Liver (tissue), 9 donors: ENCODE measurements around the gene YBEY. TPM values are rescaled to one million over a fixed set of nuclear protein-coding genes. Genes with fewer than 3 reads are reported as not detected.

Experiments used
- DNase-seq: peaks from one replicate; pipeline ENCODE4 v3.0.0-alpha.2; 2017; ENCODE audit warnings: low spot score
- H3K27ac ChIP-seq, 2 donors: one replicate each; pipeline ENCODE4 v1.7.0; 2013; ENCODE audit warnings: inconsistent platforms in 2 of 2, low read length in 2 of 2, control low read depth in 1 of 2, low read depth in 1 of 2, mild to moderate bottlenecking in 1 of 2
- H3K27me3 ChIP-seq, 4 donors: one replicate each; pipeline versions ENCODE4 v1.6.1 to v1.7.0; 2013; ENCODE audit warnings: low read length in 3 of 4, inconsistent platforms in 1 of 4, mild to moderate bottlenecking in 1 of 4, moderate library complexity in 1 of 4; ENCODE audit not compliant: control insufficient read depth in 4 of 4, insufficient read depth in 4 of 4
- H3K36me3 ChIP-seq, 4 donors: one replicate each; pipeline versions ENCODE4 v1.6.1 to v1.7.0; 2013; ENCODE audit warnings: low read length in 3 of 4, mild to moderate bottlenecking in 3 of 4, low read depth in 1 of 4, moderate library complexity in 1 of 4; ENCODE audit not compliant: control insufficient read depth in 4 of 4, insufficient read depth in 3 of 4
- H3K4me1 ChIP-seq, 4 donors: one replicate each; pipeline versions ENCODE4 v1.6.1 to v1.7.0; 2013; ENCODE audit warnings: low read length in 3 of 4, mild to moderate bottlenecking in 3 of 4, moderate library complexity in 1 of 4; ENCODE audit not compliant: control insufficient read depth in 4 of 4, insufficient read depth in 4 of 4
- H3K4me3 ChIP-seq, 3 donors: one replicate each; pipeline versions ENCODE4 v1.6.1 to v1.7.0; 2013; ENCODE audit warnings: low read length in 3 of 3, control low read depth in 1 of 3, low read depth in 1 of 3, mild to moderate bottlenecking in 1 of 3
- H3K9ac ChIP-seq, 2 donors: one replicate each; pipeline ENCODE4 v1.7.0; 2013; ENCODE audit warnings: low read length in 2 of 2, mild to moderate bottlenecking in 2 of 2, moderate library complexity in 2 of 2, control low read depth in 1 of 2, low read depth in 1 of 2
- H3K9me3 ChIP-seq, 4 donors: one replicate each; pipeline versions ENCODE4 v1.6.1 to v1.7.0; 2013; ENCODE audit warnings: low read length in 3 of 4; ENCODE audit not compliant: control insufficient read depth in 4 of 4
- EGR1 ChIP-seq, 2 donors: IDR thresholded peaks; 2 replicates each; pipeline ENCODE4 v1.6.1; 2016 to 2018; ENCODE audit warnings: antibody characterized with exemption in 2 of 2, low read depth in 2 of 2
- FOXA1 ChIP-seq: IDR thresholded peaks from 2 replicates; pipeline ENCODE4 v1.6.1; 2016; ENCODE audit warnings: antibody characterized with exemption
- FOXA2 ChIP-seq: IDR thresholded peaks from 2 replicates; pipeline ENCODE4 v1.6.1; 2016; ENCODE audit warnings: antibody characterized with exemption
- GABPA ChIP-seq, 2 donors: IDR thresholded peaks in 1 of 2; conservative IDR thresholded peaks in 1 of 2; 2 replicates each; pipeline ENCODE4 v1.6.1; 2016; ENCODE audit warnings: antibody characterized with exemption in 2 of 2, mild to moderate bottlenecking in 1 of 2, moderate library complexity in 1 of 2
- HNF4A ChIP-seq, 2 donors: conservative IDR thresholded peaks; 2 replicates each; pipeline ENCODE4 v1.6.1; 2016; ENCODE audit warnings: antibody characterized with exemption in 2 of 2, mild to moderate bottlenecking in 2 of 2
- HNF4G ChIP-seq: IDR thresholded peaks from 2 replicates; pipeline ENCODE4 v1.6.1; 2016; ENCODE audit warnings: antibody characterized with exemption
- JUND ChIP-seq, 2 donors: IDR thresholded peaks; 2 replicates each; pipeline ENCODE4 v1.6.1; 2016; ENCODE audit warnings: antibody characterized with exemption in 2 of 2
- NR2F2 ChIP-seq: IDR thresholded peaks from 2 replicates; pipeline ENCODE4 v1.6.1; 2016; ENCODE audit warnings: antibody characterized with exemption
- RAD21 ChIP-seq, 2 donors: IDR thresholded peaks; 2 replicates each; pipeline ENCODE4 v1.6.1; 2016; ENCODE audit warnings: antibody characterized with exemption in 2 of 2, mild to moderate bottlenecking in 2 of 2
- RXRA ChIP-seq, 2 donors: IDR thresholded peaks; 2 replicates each; pipeline ENCODE4 v1.6.1; 2017 to 2018; ENCODE audit warnings: antibody characterized with exemption in 2 of 2, mild to moderate bottlenecking in 1 of 2
- SP1 ChIP-seq: IDR thresholded peaks from 2 replicates; pipeline ENCODE4 v1.6.1; 2018; ENCODE audit warnings: antibody characterized with exemption, mild to moderate bottlenecking
- TAF1 ChIP-seq: conservative IDR thresholded peaks from 2 replicates; pipeline ENCODE4 v1.6.1; 2016; ENCODE audit warnings: antibody characterized with exemption, mild to moderate bottlenecking
- YY1 ChIP-seq: IDR thresholded peaks from 2 replicates; pipeline ENCODE4 v1.6.1; 2016; ENCODE audit warnings: antibody characterized with exemption, mild to moderate bottlenecking
- WGBS: extraction: QIAGEN DNeasy Blood & Tissue Kit; methylation state at CpG from one replicate; pipeline ENCODE4 v1.1.7; 2013; 5-methylcytosine and 5-hydroxymethylcytosine counted together
- polyA plus RNA-seq, 2 donors: library from polyadenylated mRNA; stranded (reverse) in 1 of 2; unstranded in 1 of 2; fragments of 200-250 nt in 1 of 2; fragments of >200 nt in 1 of 2; fragmentation: Nextera tagmentation in 1 of 2; extraction: Ambion mirVana in 1 of 2; gene quantifications; one replicate each; pipeline versions ENCODE4 v1.2.1 to v1.2.3, GENCODE V29; 2013 to 2015
- total RNA-seq, 2 donors: library from RNA; depleted of rRNA; stranded (reverse); fragments of >200 nt; gene quantifications; one replicate each; pipeline ENCODE4 v1.2.3, GENCODE V29; 2014
- TF ChIP-seq, protein P1 (sequence below): IDR thresholded peaks from 2 replicates; pipeline ENCODE4 v1.6.1; 2016; ENCODE audit warnings: antibody characterized with exemption
- TF ChIP-seq, protein P2 (sequence below): IDR thresholded peaks from 2 replicates; pipeline ENCODE4 v1.6.1; 2016; ENCODE audit warnings: antibody characterized with exemption, mild to moderate bottlenecking
- TF ChIP-seq, protein P3 (sequence below): fragments of 150-350 bp; IDR thresholded peaks from 2 replicates; pipeline ENCODE4 v1.5.1; 2017; ENCODE audit warnings: improper control_type of control experiment, low read depth, low read length; ENCODE audit not compliant: missing input control
- TF ChIP-seq, protein P4 (sequence below): IDR thresholded peaks from 2 replicates; pipeline ENCODE4 v1.6.1; 2016; ENCODE audit warnings: antibody characterized with exemption
- TF ChIP-seq, protein P5 (sequence below): IDR thresholded peaks from 2 replicates; pipeline ENCODE4 v1.6.1; 2016; ENCODE audit warnings: antibody characterized with exemption
- donor health status: healthy.
- donor health status: healthy.
- donor health status: healthy.
- donor health status: healthy.
- donor health status: healthy.

YBEY gene
- total and polyA plus RNA-seq, 4 donors = 6.3 to 11.8 (median 10.0) TPM

DNA sequence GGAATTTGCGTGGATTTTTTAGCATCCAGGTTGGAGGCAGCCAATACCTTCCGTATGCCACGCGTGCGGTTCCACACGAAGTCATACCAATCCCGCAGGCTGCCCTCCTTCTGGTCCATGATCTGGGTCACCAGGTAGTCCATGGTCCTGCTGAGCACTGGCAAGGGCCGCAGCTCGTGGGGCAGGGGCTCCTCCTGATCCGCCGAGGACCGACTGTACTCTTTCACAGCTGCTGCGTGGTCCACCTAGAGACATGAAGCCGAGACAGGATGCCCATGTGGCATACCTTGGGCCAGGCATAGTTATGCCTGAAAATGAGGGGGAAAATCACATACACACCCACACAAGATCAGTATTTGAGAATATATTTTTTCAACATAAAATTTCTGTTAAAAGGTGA, 12.8 kb upstream of the YBEY start:
- Histone ChIP-seq H3K9ac (no peak overlapping the region), H3K4me3 (no peak overlapping the region), H3K27ac (no peak overlapping the region), H3K4me1 (no peaks in the 10 kb centered on the region), H3K9me3 (no peaks in the 10 kb centered on the region), H3K36me3 (peaks cover 30 to 91% (median 64%) of the 10 kb centered on the region in 4 donors), H3K27me3 (no peaks in the 10 kb centered on the region)
- WGBS = 97% methylated on average over 14 of the region's 14 CpGs
- DNase-seq = no peak
- TF ChIP-seq JUND (IDR thresholded peaks at IDR 0.05) (no peak), HNF4A (conservative IDR thresholded peaks at IDR 0.05) (no peak), NR2F2 (no peak), FOXA2 (no peak), TAF1 (no peak), FOXA1 (no peak), YY1 (no peak), RAD21 (IDR thresholded peaks at IDR 0.05) (no peak), RXRA (IDR thresholded peaks at IDR 0.05) (no peak), SP1 (no peak), GABPA (IDR thresholded peaks at IDR 0.05 in 1 of 2, conservative IDR thresholded peaks at IDR 0.05 in 1 of 2) (no peak)
- TF ChIP-seq, protein P1, sequence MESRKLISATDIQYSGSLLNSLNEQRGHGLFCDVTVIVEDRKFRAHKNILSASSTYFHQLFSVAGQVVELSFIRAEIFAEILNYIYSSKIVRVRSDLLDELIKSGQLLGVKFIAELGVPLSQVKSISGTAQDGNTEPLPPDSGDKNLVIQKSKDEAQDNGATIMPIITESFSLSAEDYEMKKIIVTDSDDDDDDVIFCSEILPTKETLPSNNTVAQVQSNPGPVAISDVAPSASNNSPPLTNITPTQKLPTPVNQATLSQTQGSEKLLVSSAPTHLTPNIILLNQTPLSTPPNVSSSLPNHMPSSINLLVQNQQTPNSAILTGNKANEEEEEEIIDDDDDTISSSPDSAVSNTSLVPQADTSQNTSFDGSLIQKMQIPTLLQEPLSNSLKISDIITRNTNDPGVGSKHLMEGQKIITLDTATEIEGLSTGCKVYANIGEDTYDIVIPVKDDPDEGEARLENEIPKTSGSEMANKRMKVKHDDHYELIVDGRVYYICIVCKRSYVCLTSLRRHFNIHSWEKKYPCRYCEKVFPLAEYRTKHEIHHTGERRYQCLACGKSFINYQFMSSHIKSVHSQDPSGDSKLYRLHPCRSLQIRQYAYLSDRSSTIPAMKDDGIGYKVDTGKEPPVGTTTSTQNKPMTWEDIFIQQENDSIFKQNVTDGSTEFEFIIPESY = no peak
- TF ChIP-seq, protein P2, sequence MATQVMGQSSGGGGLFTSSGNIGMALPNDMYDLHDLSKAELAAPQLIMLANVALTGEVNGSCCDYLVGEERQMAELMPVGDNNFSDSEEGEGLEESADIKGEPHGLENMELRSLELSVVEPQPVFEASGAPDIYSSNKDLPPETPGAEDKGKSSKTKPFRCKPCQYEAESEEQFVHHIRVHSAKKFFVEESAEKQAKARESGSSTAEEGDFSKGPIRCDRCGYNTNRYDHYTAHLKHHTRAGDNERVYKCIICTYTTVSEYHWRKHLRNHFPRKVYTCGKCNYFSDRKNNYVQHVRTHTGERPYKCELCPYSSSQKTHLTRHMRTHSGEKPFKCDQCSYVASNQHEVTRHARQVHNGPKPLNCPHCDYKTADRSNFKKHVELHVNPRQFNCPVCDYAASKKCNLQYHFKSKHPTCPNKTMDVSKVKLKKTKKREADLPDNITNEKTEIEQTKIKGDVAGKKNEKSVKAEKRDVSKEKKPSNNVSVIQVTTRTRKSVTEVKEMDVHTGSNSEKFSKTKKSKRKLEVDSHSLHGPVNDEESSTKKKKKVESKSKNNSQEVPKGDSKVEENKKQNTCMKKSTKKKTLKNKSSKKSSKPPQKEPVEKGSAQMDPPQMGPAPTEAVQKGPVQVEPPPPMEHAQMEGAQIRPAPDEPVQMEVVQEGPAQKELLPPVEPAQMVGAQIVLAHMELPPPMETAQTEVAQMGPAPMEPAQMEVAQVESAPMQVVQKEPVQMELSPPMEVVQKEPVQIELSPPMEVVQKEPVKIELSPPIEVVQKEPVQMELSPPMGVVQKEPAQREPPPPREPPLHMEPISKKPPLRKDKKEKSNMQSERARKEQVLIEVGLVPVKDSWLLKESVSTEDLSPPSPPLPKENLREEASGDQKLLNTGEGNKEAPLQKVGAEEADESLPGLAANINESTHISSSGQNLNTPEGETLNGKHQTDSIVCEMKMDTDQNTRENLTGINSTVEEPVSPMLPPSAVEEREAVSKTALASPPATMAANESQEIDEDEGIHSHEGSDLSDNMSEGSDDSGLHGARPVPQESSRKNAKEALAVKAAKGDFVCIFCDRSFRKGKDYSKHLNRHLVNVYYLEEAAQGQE = no peak
- TF ChIP-seq, protein P3, sequence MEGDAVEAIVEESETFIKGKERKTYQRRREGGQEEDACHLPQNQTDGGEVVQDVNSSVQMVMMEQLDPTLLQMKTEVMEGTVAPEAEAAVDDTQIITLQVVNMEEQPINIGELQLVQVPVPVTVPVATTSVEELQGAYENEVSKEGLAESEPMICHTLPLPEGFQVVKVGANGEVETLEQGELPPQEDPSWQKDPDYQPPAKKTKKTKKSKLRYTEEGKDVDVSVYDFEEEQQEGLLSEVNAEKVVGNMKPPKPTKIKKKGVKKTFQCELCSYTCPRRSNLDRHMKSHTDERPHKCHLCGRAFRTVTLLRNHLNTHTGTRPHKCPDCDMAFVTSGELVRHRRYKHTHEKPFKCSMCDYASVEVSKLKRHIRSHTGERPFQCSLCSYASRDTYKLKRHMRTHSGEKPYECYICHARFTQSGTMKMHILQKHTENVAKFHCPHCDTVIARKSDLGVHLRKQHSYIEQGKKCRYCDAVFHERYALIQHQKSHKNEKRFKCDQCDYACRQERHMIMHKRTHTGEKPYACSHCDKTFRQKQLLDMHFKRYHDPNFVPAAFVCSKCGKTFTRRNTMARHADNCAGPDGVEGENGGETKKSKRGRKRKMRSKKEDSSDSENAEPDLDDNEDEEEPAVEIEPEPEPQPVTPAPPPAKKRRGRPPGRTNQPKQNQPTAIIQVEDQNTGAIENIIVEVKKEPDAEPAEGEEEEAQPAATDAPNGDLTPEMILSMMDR = no peak

DNA sequence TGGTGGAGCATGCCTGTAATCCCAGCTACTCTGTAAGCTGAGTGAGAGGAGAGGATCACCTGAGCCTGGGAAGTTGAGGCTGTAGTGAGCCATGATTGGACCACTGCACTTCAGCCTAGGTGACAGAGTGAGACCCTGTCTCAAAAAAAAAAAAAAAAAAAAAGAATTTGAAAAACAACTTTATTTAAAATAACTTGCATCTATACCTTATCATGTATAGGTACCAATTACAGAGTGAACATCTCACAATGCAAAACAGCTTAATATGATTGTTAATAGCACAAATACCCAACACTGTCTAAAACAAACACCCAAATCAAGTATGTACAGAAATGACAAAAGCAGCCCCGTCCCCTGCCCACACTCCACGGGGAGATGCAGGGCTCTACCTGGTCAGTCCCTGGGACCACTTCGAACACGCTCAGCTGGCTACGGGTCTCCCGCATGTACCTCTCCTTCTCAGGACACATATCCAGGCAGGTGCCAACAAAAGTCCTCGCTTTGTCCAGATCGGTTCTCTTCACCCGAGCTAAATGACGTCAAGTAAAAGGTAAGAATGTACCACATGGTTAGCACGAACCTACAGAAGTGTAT, 11.2 kb upstream of the YBEY start:
- no peaks in the 10 kb centered on the region for H3K4me1 ChIP-seq
- DNase-seq = no peak
- no peak overlapping the region for H3K4me3 ChIP-seq
- H3K36me3 ChIP-seq = peaks cover 30 to 86% (median 67%) of the 10 kb centered on the region in 4 donors
- H3K9ac ChIP-seq = no peak overlapping the region
- H3K9me3 ChIP-seq = no peaks in the 10 kb centered on the region
- no peak for TF ChIP-seq RXRA (IDR thresholded peaks at IDR 0.05)
- no peak for TF ChIP-seq NR2F2
- no peak for TF ChIP-seq TAF1
- TF ChIP-seq, protein P4, sequence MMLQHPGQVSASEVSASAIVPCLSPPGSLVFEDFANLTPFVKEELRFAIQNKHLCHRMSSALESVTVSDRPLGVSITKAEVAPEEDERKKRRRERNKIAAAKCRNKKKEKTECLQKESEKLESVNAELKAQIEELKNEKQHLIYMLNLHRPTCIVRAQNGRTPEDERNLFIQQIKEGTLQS = no peak
- TF ChIP-seq, protein P5, sequence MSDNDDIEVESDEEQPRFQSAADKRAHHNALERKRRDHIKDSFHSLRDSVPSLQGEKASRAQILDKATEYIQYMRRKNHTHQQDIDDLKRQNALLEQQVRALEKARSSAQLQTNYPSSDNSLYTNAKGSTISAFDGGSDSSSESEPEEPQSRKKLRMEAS = no peak
- TF ChIP-seq FOXA1 = no peak
- no peak for TF ChIP-seq YY1
- TF ChIP-seq HNF4G = no peak
- TF ChIP-seq EGR1 (IDR thresholded peaks at IDR 0.05; ENCODE audit: low read depth in 2 of 2) = no peak
- TF ChIP-seq SP1 = no peak
- no peak for TF ChIP-seq FOXA2
- TF ChIP-seq, protein P3 = no peak
- TF ChIP-seq JUND (IDR thresholded peaks at IDR 0.05) = no peak
- TF ChIP-seq, protein P1 = no peak
- no peak for TF ChIP-seq HNF4A (conservative IDR thresholded peaks at IDR 0.05)
- no peak for TF ChIP-seq RAD21 (IDR thresholded peaks at IDR 0.05)
- 97% methylated on average over 11 of the region's 11 CpGs for WGBS
- no peak overlapping the region for H3K27ac ChIP-seq
- no peaks in the 10 kb centered on the region for H3K27me3 ChIP-seq
